Liver (tissue), 3 donors: ENCODE data around the gene SPTBN1.

Experiments used
- CTCF ChIP-seq: fragments of 150-350 bp; IDR thresholded peaks from 2 replicates; pipeline ENCODE4 v1.5.1; 2017; ENCODE audit warnings: improper control_type of control experiment, low read depth, low read length; ENCODE audit not compliant: missing input control
- FOXA1 ChIP-seq: IDR thresholded peaks from 2 replicates; pipeline ENCODE4 v1.6.1; 2016; ENCODE audit warnings: antibody characterized with exemption
- GABPA ChIP-seq, 2 donors: IDR thresholded peaks in 1 of 2; conservative IDR thresholded peaks in 1 of 2; 2 replicates each; pipeline ENCODE4 v1.6.1; 2016; ENCODE audit warnings: antibody characterized with exemption in 2 of 2, mild to moderate bottlenecking in 1 of 2, moderate library complexity in 1 of 2
- HNF4G ChIP-seq: IDR thresholded peaks from 2 replicates; pipeline ENCODE4 v1.6.1; 2016; ENCODE audit warnings: antibody characterized with exemption
- REST ChIP-seq: IDR thresholded peaks from 2 replicates; pipeline ENCODE4 v1.6.1; 2016; ENCODE audit warnings: antibody characterized with exemption, mild to moderate bottlenecking
- TAF1 ChIP-seq: conservative IDR thresholded peaks from 2 replicates; pipeline ENCODE4 v1.6.1; 2016; ENCODE audit warnings: antibody characterized with exemption, mild to moderate bottlenecking
- donor health status: healthy.
- donor health status: healthy.

GRCh38 chr2:54553075-54553474 lies 96.9 kb downstream of the SPTBN1 start:
- TF ChIP-seq CTCF = no peak
- TF ChIP-seq GABPA (IDR thresholded peaks at IDR 0.05 in 1 of 2, conservative IDR thresholded peaks at IDR 0.05 in 1 of 2) = no peak
- TF ChIP-seq FOXA1 = no peak
- no peak for TF ChIP-seq REST
- TF ChIP-seq TAF1 = no peak
- TF ChIP-seq HNF4G = no peak
